ENCODE results near the gene DPYSL3.

The DPYSL3 gene

GRCh38 chr5:147377682-147378081 lies 132.2 kb downstream of the DPYSL3 start:
- Histone ChIP-seq H2AFZ (ENCODE audit: low read length) (no peak overlapping the region), H3K4me1 (ENCODE audit: low read length) (no peaks in the 10 kb centered on the region), H3K27ac (ENCODE audit: low read length) (no peak overlapping the region), H3K9ac (ENCODE audit: low read length) (no peak overlapping the region), H3K4me2 (ENCODE audit: low read depth, low read length) (no peak overlapping the region), H4K20me1 (ENCODE audit: insufficient read depth, low read length) (no peaks in the 10 kb centered on the region), H3K4me3 (ENCODE audit: low read length) (no peak overlapping the region), H3K79me2 (ENCODE audit: low read length) (no peaks in the 10 kb centered on the region), H3K36me3 (replicated peaks; ENCODE audit: insufficient read depth, low read length) (no peaks in the 10 kb centered on the region), H3F3A (ENCODE audit: insufficient read depth, low read length) (no peaks in the 10 kb centered on the region), H3K9me2 (replicated peaks; ENCODE audit: insufficient read depth, low read length) (no peaks in the 10 kb centered on the region), H3K9me3 (replicated peaks; ENCODE audit: insufficient read depth, low read length) (no peaks in the 10 kb centered on the region), H3K27me3 (replicated peaks; ENCODE audit: insufficient read depth, low read length) (no peaks in the 10 kb centered on the region)
- TF ChIP-seq CTCF (IDR thresholded peaks at IDR 0.05; ENCODE audit: low read length), result no peak
- TF ChIP-seq EZH2 (optimal IDR thresholded peaks at IDR 0.05; ENCODE audit: low read depth, low read length), result no peak
- TF ChIP-seq EZH2phosphoT487 (IDR thresholded peaks at IDR 0.05; ENCODE audit: low read length), result no peak
- no peak for DNase-seq

GRCh38 chr5:147375151-147375550 lies 134.7 kb downstream of the DPYSL3 start:
- Histone ChIP-seq H3K36me3 (replicated peaks; ENCODE audit: insufficient read depth, low read length) (no peaks in the 10 kb centered on the region), H3K9ac (ENCODE audit: low read length) (no peak overlapping the region), H3K4me1 (ENCODE audit: low read length) (no peaks in the 10 kb centered on the region), H2AFZ (ENCODE audit: low read length) (no peak overlapping the region), H3K4me2 (ENCODE audit: low read depth, low read length) (no peak overlapping the region), H3K79me2 (ENCODE audit: low read length) (no peaks in the 10 kb centered on the region), H3F3A (ENCODE audit: insufficient read depth, low read length) (no peaks in the 10 kb centered on the region), H3K9me3 (replicated peaks; ENCODE audit: insufficient read depth, low read length) (no peaks in the 10 kb centered on the region), H3K4me3 (ENCODE audit: low read length) (no peak overlapping the region), H3K27me3 (replicated peaks; ENCODE audit: insufficient read depth, low read length) (no peaks in the 10 kb centered on the region), H3K9me2 (replicated peaks; ENCODE audit: insufficient read depth, low read length) (no peaks in the 10 kb centered on the region), H3K27ac (ENCODE audit: low read length) (no peak overlapping the region), H4K20me1 (ENCODE audit: insufficient read depth, low read length) (no peaks in the 10 kb centered on the region)
- DNase-seq, result no peak
- TF ChIP-seq EZH2 (optimal IDR thresholded peaks at IDR 0.05; ENCODE audit: low read depth, low read length) (no peak), EZH2phosphoT487 (IDR thresholded peaks at IDR 0.05; ENCODE audit: low read length) (no peak), CTCF (IDR thresholded peaks at IDR 0.05; ENCODE audit: low read length) (no peak)

- Histone ChIP-seq H3K9me3 (replicated peaks; ENCODE audit: insufficient read depth, low read length) (no peaks in the 10 kb centered on the region), H4K20me1 (ENCODE audit: insufficient read depth, low read length) (no peaks in the 10 kb centered on the region), H3K4me1 (ENCODE audit: low read length) (no peaks in the 10 kb centered on the region), H3K36me3 (replicated peaks; ENCODE audit: insufficient read depth, low read length) (no peaks in the 10 kb centered on the region), H3K4me2 (ENCODE audit: low read depth, low read length) (no peak overlapping the region), H3K79me2 (ENCODE audit: low read length) (no peaks in the 10 kb centered on the region), H2AFZ (ENCODE audit: low read length) (no peak overlapping the region), H3K27ac (ENCODE audit: low read length) (no peak overlapping the region), H3K4me3 (ENCODE audit: low read length) (no peak overlapping the region), H3K9me2 (replicated peaks; ENCODE audit: insufficient read depth, low read length) (no peaks in the 10 kb centered on the region), H3F3A (ENCODE audit: insufficient read depth, low read length) (no peaks in the 10 kb centered on the region), H3K9ac (ENCODE audit: low read length) (no peak overlapping the region), H3K27me3 (replicated peaks; ENCODE audit: insufficient read depth, low read length) (no peaks in the 10 kb centered on the region)
- no peak for DNase-seq
- TF ChIP-seq EZH2 (optimal IDR thresholded peaks at IDR 0.05; ENCODE audit: low read depth, low read length) (no peak), CTCF (IDR thresholded peaks at IDR 0.05; ENCODE audit: low read length) (no peak), EZH2phosphoT487 (IDR thresholded peaks at IDR 0.05; ENCODE audit: low read length) (no peak)
Observed at GRCh38 chr5:147373328-147373727, 136.5 kb downstream of the DPYSL3 start.
